Measurements from ENCODE around the gene ATMIN. TPM values are rescaled to one million over a fixed set of nuclear protein-coding genes. Genes with fewer than 3 reads are reported as not detected.
A peak's percentile ranks its signal among the peaks of the same experiment; 100 is the strongest.

Gene ATMIN
- total RNA-seq, 1 donor from 2014 or later: 33.5 TPM

- no peak for ATAC-seq
- no peaks in the 10 kb centered on the region for H3K9me3 ChIP-seq
- intact Hi-C loops (cut with DNase I): no loop called here
- no peak overlapping the region for H3K27ac ChIP-seq
- peaks cover 34% of the 10 kb centered on the region for H3K36me3 ChIP-seq
- no peaks in the 10 kb centered on the region for H3K27me3 ChIP-seq
- no peak overlapping the region for H3K4me3 ChIP-seq
- no peak for TF ChIP-seq CTCF (IDR thresholded peaks at IDR 0.05)
- H3K4me1 ChIP-seq: no peaks in the 10 kb centered on the region
- no peak for DNase-seq
These were observed 17.1 kb upstream of the ATMIN start for GRCh38 chr16:81018496-81018895.

GRCh38 chr16:81026429-81026828 lies 9.2 kb upstream of the ATMIN start:
- Histone ChIP-seq H3K27ac (no peak overlapping the region), H3K27me3 (no peaks in the 10 kb centered on the region), H3K4me1 (no peaks in the 10 kb centered on the region), H3K4me3 (no peak overlapping the region), H3K9me3 (no peaks in the 10 kb centered on the region), H3K36me3 (peaks cover 16% of the 10 kb centered on the region)
- TF ChIP-seq CTCF (IDR thresholded peaks at IDR 0.05): no peak
- DNase-seq (no peak), ATAC-seq (no peak)
- intact Hi-C loops (cut with DNase I): no loop called here

GRCh38 chr16:81029930-81030604 lies 5.6 kb upstream of the ATMIN start:
- H3K27me3 ChIP-seq: no peaks in the 10 kb centered on the region
- H3K9me3 ChIP-seq: no peaks in the 10 kb centered on the region
- H3K4me1 ChIP-seq: no peaks in the 10 kb centered on the region
- intact Hi-C loops (cut with DNase I): loop anchor here (10.0 kb wide), 1 partner anchor 705 kb away; no protein-coding TSS in a partner anchor
- no peak for TF ChIP-seq CTCF (IDR thresholded peaks at IDR 0.05)
- no peak for DNase-seq
- ATAC-seq: no peak
- no peak overlapping the region for H3K4me3 ChIP-seq
- no peak overlapping the region for H3K27ac ChIP-seq
- H3K36me3 ChIP-seq: peaks cover 12% of the 10 kb centered on the region

GRCh38 chr16:81035975-81036750 lies 521 bp downstream of the ATMIN start:
- TF ChIP-seq CTCF (IDR thresholded peaks at IDR 0.05): no peak
- peak overlapping the region; percentile 60 for H3K27ac ChIP-seq
- intact Hi-C loops (cut with DNase I): loop anchor here (10.0 kb wide), 1 partner anchor 699 kb away; no protein-coding TSS in a partner anchor
- H3K4me3 ChIP-seq: peak overlapping the region; percentile 73
- no peaks in the 10 kb centered on the region for H3K9me3 ChIP-seq
- peaks cover 19% of the 10 kb centered on the region for H3K4me1 ChIP-seq
- ATAC-seq: peak; percentile 63
- no peaks in the 10 kb centered on the region for H3K36me3 ChIP-seq
- no peaks in the 10 kb centered on the region for H3K27me3 ChIP-seq
- DNase-seq: peak; percentile 77

- intact Hi-C loops (cut with DNase I): loop anchor here (10.0 kb wide), 1 partner anchor 698 kb away; no protein-coding TSS in a partner anchor
- Histone ChIP-seq H3K9me3 (no peaks in the 10 kb centered on the region), H3K4me1 (peaks cover 19% of the 10 kb centered on the region), H3K36me3 (peaks cover 6% of the 10 kb centered on the region), H3K27ac (no peak overlapping the region), H3K27me3 (no peaks in the 10 kb centered on the region), H3K4me3 (peak overlapping the region; percentile 73)
- ATAC-seq (no peak), DNase-seq (no peak)
- TF ChIP-seq CTCF (IDR thresholded peaks at IDR 0.05): no peak
These were observed 1.2 kb downstream of the ATMIN start for GRCh38 chr16:81036751-81037350.
